OCI-LY7 (cell line): ENCODE results near the gene PICALM.

Experiments used
- EZH2phosphoT487 ChIP-seq: fragments of 200-600 bp; sonication (generic); IDR thresholded peaks from 2 replicates; pipeline ENCODE4 v1.6.1; 2018; ENCODE audit warnings: low read depth, borderline replicate concordance, mild to moderate bottlenecking, mixed run types, antibody characterized with exemption, low read length, moderate library complexity, mixed read lengths
- TF ChIP-seq, protein P1 (sequence below): fragments of 200-600 bp; sonication (generic); conservative IDR thresholded peaks from 2 replicates; pipeline ENCODE4 v1.5.1; 2014; ENCODE audit warnings: mild to moderate bottlenecking, antibody characterized with exemption, low read length, moderate library complexity, mixed read lengths

DNA sequence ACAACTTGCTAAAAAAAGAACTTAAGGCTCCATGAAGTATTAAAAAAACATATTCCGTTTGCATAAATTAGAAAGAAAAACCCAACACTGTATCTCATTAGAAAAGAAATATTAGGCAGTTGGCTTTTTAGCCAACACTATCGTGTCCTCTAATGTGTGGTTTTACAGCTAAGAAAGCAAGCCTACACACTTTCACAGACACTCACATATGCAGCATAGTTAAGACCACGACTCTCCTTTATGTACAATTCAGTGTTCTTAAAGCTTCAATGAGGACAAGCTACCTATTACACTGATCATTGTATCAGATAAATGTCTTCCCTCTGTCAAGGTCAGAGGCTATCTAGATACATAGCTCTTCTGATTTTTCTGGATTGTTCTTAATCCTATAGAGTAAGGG, 80.1 kb downstream of the PICALM start:
- TF ChIP-seq, protein P1, sequence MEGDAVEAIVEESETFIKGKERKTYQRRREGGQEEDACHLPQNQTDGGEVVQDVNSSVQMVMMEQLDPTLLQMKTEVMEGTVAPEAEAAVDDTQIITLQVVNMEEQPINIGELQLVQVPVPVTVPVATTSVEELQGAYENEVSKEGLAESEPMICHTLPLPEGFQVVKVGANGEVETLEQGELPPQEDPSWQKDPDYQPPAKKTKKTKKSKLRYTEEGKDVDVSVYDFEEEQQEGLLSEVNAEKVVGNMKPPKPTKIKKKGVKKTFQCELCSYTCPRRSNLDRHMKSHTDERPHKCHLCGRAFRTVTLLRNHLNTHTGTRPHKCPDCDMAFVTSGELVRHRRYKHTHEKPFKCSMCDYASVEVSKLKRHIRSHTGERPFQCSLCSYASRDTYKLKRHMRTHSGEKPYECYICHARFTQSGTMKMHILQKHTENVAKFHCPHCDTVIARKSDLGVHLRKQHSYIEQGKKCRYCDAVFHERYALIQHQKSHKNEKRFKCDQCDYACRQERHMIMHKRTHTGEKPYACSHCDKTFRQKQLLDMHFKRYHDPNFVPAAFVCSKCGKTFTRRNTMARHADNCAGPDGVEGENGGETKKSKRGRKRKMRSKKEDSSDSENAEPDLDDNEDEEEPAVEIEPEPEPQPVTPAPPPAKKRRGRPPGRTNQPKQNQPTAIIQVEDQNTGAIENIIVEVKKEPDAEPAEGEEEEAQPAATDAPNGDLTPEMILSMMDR = no peak
- no peak for TF ChIP-seq EZH2phosphoT487
